Neural cell (in vitro differentiated cells): ENCODE data around the gene CLEC16A. TPM values are rescaled to one million over a fixed set of nuclear protein-coding genes. Genes with fewer than 3 reads are reported as not detected.

Source experiments
- H2AFZ ChIP-seq: fragments of 200-600, 300-800 bp; sonication (generic), shearing (Covaris generic); 2 replicates; pipeline ENCODE4 v1.6.0; 2014; ENCODE audit warnings: low read depth, mild to moderate bottlenecking, antibody characterized with exemption, low read length, moderate library complexity
- H3F3A ChIP-seq: fragments of 200-600 bp; shearing (Covaris generic); 2 replicates; pipeline ENCODE4 v1.6.1; 2016; ENCODE audit warnings: mild to moderate bottlenecking, moderate library complexity, mixed read lengths, antibody characterized with exemption, low read length; ENCODE audit not compliant: insufficient read depth, poor library complexity, severe bottlenecking
- H3K27ac ChIP-seq: fragments of 200-600, 300-800 bp; sonication (generic), shearing (Covaris generic); 2 replicates; pipeline ENCODE4 v1.5.1; 2014; ENCODE audit warnings: mild to moderate bottlenecking, low read length, moderate library complexity
- H3K27me3 ChIP-seq: fragments of 300-800, 200-600 bp; sonication (generic), shearing (Covaris generic); 2 replicates; pipeline ENCODE4 v1.6.0; 2014; ENCODE audit warnings: mild to moderate bottlenecking, low read depth, low read length, moderate library complexity; ENCODE audit not compliant: insufficient read depth
- H3K36me3 ChIP-seq: fragments of 300-800, 200-600 bp; sonication (generic), shearing (Covaris generic); 2 replicates; pipeline ENCODE4 v1.5.1; 2014; ENCODE audit warnings: mild to moderate bottlenecking, antibody characterized with exemption, low read length, moderate library complexity; ENCODE audit not compliant: insufficient read depth
- H3K4me2 ChIP-seq: fragments of 300-800, 200-600 bp; sonication (generic), shearing (Covaris generic); 2 replicates; pipeline ENCODE4 v1.6.0; 2014; ENCODE audit warnings: mild to moderate bottlenecking, low read length
- H3K4me3 ChIP-seq: fragments of 300-800, 200-600 bp; sonication (generic), shearing (Covaris generic); 2 replicates; pipeline ENCODE4 v1.5.1; 2014; ENCODE audit warnings: mild to moderate bottlenecking, low read length, moderate library complexity
- H3K79me2 ChIP-seq: fragments of 200-600 bp; shearing (Covaris generic); replicated peaks from 2 replicates; pipeline ENCODE4 v1.6.0; 2014; ENCODE audit warnings: mild to moderate bottlenecking, low read length, moderate library complexity; ENCODE audit not compliant: insufficient read depth
- H3K9ac ChIP-seq: fragments of 300-800, 200-600 bp; sonication (generic), shearing (Covaris generic); 2 replicates; pipeline ENCODE4 v1.6.1; 2016; ENCODE audit warnings: mild to moderate bottlenecking, low read length, mixed read lengths
- H3K9me2 ChIP-seq: fragments of 200-600 bp; shearing (Covaris generic); 2 replicates; pipeline ENCODE4 v1.6.1; 2016; ENCODE audit warnings: mild to moderate bottlenecking, low read length, mixed read lengths; ENCODE audit not compliant: insufficient read depth
- H3K9me3 ChIP-seq: fragments of 200-600, 300-800 bp; sonication (generic), shearing (Covaris generic); 2 replicates; pipeline ENCODE4 v1.6.1; 2016; ENCODE audit warnings: mild to moderate bottlenecking, mixed run types, low read length, moderate library complexity, mixed read lengths
- H4K20me1 ChIP-seq: fragments of 200-600 bp; shearing (Covaris generic); 2 replicates; pipeline ENCODE4 v1.6.1; 2016; ENCODE audit warnings: mild to moderate bottlenecking, mixed run types; ENCODE audit not compliant: insufficient read depth
- CTCF ChIP-seq: fragments of 450-650 bp; IDR thresholded peaks from 2 replicates; pipeline ENCODE4 v1.5.1; 2014; ENCODE audit warnings: antibody characterized with exemption, mild to moderate bottlenecking, moderate library complexity; ENCODE audit not compliant: poor library complexity, severe bottlenecking
- EP300 ChIP-seq: fragments of 450-650 bp; conservative IDR thresholded peaks from 2 replicates; pipeline ENCODE4 v1.6.1; 2014; ENCODE audit warnings: antibody characterized with exemption, mild to moderate bottlenecking, moderate library complexity; ENCODE audit not compliant: poor library complexity, severe bottlenecking
- EZH2 ChIP-seq: fragments of 200-600, 300-800 bp; shearing (Covaris generic), sonication (generic); IDR thresholded peaks from 2 replicates; pipeline ENCODE4 v1.6.1; 2014; ENCODE audit warnings: antibody characterized with exemption, low read length, borderline replicate concordance, mild to moderate bottlenecking; ENCODE audit not compliant: insufficient read depth, poor library complexity, severe bottlenecking
- MXI1 ChIP-seq: fragments of 450-650 bp; conservative IDR thresholded peaks from 2 replicates; pipeline ENCODE4 v1.6.1; 2014; ENCODE audit warnings: antibody characterized with exemption, mild to moderate bottlenecking; ENCODE audit not compliant: poor library complexity, severe bottlenecking
- POLR2AphosphoS5 ChIP-seq: IDR thresholded peaks from 2 replicates; pipeline ENCODE4 v1.6.1; 2012
- RAD21 ChIP-seq: fragments of 450-650 bp; conservative IDR thresholded peaks from 2 replicates; pipeline ENCODE4 v1.6.1; 2014; ENCODE audit warnings: antibody characterized with exemption, mild to moderate bottlenecking, moderate library complexity
- REST ChIP-seq: IDR thresholded peaks from 2 replicates; pipeline ENCODE4 v1.6.1; 2012; ENCODE audit warnings: borderline replicate concordance
- SMC3 ChIP-seq: fragments of 450-650 bp; conservative IDR thresholded peaks from 2 replicates; pipeline ENCODE4 v1.6.1; 2014; ENCODE audit warnings: antibody characterized with exemption, mild to moderate bottlenecking, moderate library complexity; ENCODE audit not compliant: poor library complexity
- TAF1 ChIP-seq: IDR thresholded peaks from 2 replicates; pipeline ENCODE4 v1.6.1; 2012; ENCODE audit warnings: low read depth
- polyA plus RNA-seq: library from polyadenylated mRNA; depleted of rRNA; stranded (reverse); fragments of >200 nt; gene quantifications from 2 replicates; pipeline ENCODE4 v1.2.3, GENCODE V29; 2014

Gene CLEC16A
- polyA plus RNA-seq, 1 donor from 2014 or later, result 11.1 TPM

GRCh38 chr16:11076259-11077018 lies 132.1 kb downstream of the CLEC16A start:
- no peak overlapping the region for H3K4me3 ChIP-seq
- H3K27ac ChIP-seq, result no peak overlapping the region
- no peaks in the 10 kb centered on the region for H3K79me2 ChIP-seq
- H3K27me3 ChIP-seq, result no peaks in the 10 kb centered on the region
- no peak overlapping the region for H3K9ac ChIP-seq
- no peaks in the 10 kb centered on the region for H4K20me1 ChIP-seq
- no peaks in the 10 kb centered on the region for H3K9me3 ChIP-seq
- no peaks in the 10 kb centered on the region for H3F3A ChIP-seq
- H3K36me3 ChIP-seq, result no peaks in the 10 kb centered on the region
- TF ChIP-seq REST (no peak), TAF1 (no peak), POLR2AphosphoS5 (no peak), MXI1 (no peak), CTCF (no peak), EZH2 (no peak), RAD21 (no peak), SMC3 (no peak), EP300 (no peak)
- no peak overlapping the region for H3K4me2 ChIP-seq
- H3K9me2 ChIP-seq, result no peaks in the 10 kb centered on the region
- H2AFZ ChIP-seq, result no peak overlapping the region

DNA sequence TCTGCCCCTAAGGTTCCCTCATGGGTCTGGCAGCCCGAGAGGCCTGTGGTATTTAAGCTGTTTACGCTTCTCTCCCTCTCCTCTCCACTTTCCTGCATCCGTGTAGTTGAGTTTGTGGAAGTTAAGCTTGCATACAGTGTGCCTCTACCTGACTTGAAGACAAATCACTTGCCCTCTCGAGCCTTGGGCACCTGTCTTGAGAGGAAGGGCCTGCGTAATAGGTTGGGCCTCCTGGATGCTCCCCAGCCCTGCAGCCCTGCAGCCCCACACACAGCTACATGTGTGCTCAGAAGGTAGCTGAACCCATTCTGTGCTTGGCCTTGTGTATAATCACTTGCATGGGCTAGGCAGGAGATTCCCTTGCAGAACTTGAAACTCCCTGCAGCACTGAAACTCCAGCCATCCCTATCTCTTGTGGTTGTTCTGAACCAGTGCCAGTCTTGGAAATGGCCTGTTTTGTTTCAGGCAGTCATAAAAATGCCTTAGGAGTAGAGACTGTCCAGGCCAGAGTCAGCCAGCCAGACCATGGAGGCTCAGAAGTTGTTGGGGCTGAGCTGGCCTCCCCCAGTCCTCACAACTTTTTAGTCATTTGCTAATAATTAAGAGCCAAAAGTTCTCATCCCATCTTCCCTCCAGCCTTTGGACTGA lies 134.6 kb downstream of the CLEC16A start:
- H3K4me3 ChIP-seq, result no peak overlapping the region
- no peaks in the 10 kb centered on the region for H3F3A ChIP-seq
- H3K9me2 ChIP-seq, result no peaks in the 10 kb centered on the region
- no peaks in the 10 kb centered on the region for H3K9me3 ChIP-seq
- H3K27ac ChIP-seq, result no peak overlapping the region
- H3K9ac ChIP-seq, result no peak overlapping the region
- no peak for TF ChIP-seq EZH2
- no peak for TF ChIP-seq TAF1
- no peak for TF ChIP-seq SMC3
- TF ChIP-seq EP300, result no peak
- TF ChIP-seq MXI1, result no peak
- no peaks in the 10 kb centered on the region for H3K79me2 ChIP-seq
- H4K20me1 ChIP-seq, result no peaks in the 10 kb centered on the region
- H2AFZ ChIP-seq, result no peak overlapping the region
- no peaks in the 10 kb centered on the region for H3K27me3 ChIP-seq
- no peak overlapping the region for H3K4me2 ChIP-seq
- H3K36me3 ChIP-seq, result no peaks in the 10 kb centered on the region
